Mammary epithelial cell (primary cell): Measurements from ENCODE around the gene ETV7.

Experiments used
- CTCF ChIP-seq, 2 donors: IDR thresholded peaks in 1 of 2; conservative IDR thresholded peaks in 1 of 2; 2 replicates each; pipeline ENCODE4 v1.5.1; 2011 to 2012; ENCODE audit warnings: inconsistent platforms in 2 of 2, low read length in 2 of 2, mild to moderate bottlenecking in 2 of 2, control low read depth in 1 of 2, low read depth in 1 of 2; ENCODE audit not compliant: insufficient read depth in 1 of 2; ENCODE audit errors: extremely low read depth in 1 of 2
- EZH2 ChIP-seq: IDR thresholded peaks from 2 replicates; pipeline ENCODE4 v1.6.1; 2012; ENCODE audit warnings: low read length, inconsistent platforms, borderline replicate concordance

GRCh38 chr6:36330366-36330765 lies 57.1 kb downstream of the ETV7 start:
- TF ChIP-seq CTCF (conservative IDR thresholded peaks at IDR 0.05 in 1 of 2, IDR thresholded peaks at IDR 0.05 in 1 of 2; ENCODE audit: extremely low read depth in 1 of 2, insufficient read depth in 1 of 2, low read depth in 1 of 2, low read length in 2 of 2) (no peak), EZH2 (no peak)
